Keratinocyte (primary cell): Measurements from ENCODE around the gene ASPSCR1.
A peak's percentile ranks its signal among the peaks of the same experiment; 100 is the strongest.

Experiments
- CTCF ChIP-seq, 3 experiments: IDR thresholded peaks in 1 of 3; conservative IDR thresholded peaks in 1 of 3; optimal IDR thresholded peaks in 1 of 3; 2 replicates in 2 of 3; 3 replicates in 1 of 3; pipeline versions ENCODE3 to v1.5.1; 2011; ENCODE audit warnings: low read length in 3 of 3, mild to moderate bottlenecking in 3 of 3, moderate library complexity in 2 of 3, control low read depth in 1 of 3, inconsistent platforms in 1 of 3; ENCODE audit not compliant: insufficient read depth in 2 of 3; ENCODE audit errors: extremely low read depth in 1 of 3
- EZH2 ChIP-seq: IDR thresholded peaks from one replicate; pipeline ENCODE4 v1.6.1; 2012; ENCODE audit warnings: inconsistent platforms, mild to moderate bottlenecking, low read length, moderate library complexity

- TF ChIP-seq CTCF (optimal IDR thresholded peaks at IDR 0.05 in 1 of 3, IDR thresholded peaks at IDR 0.05 in 1 of 3, conservative IDR thresholded peaks at IDR 0.05 in 1 of 3; ENCODE audit: extremely low read depth in 1 of 3, insufficient read depth in 2 of 3, low read length in 3 of 3) (peak in 1 of 3 experiments; percentile 4), EZH2 (no peak)
These were observed 87.2 kb downstream of the ASPSCR1 start for GRCh38 chr17:82064433-82065192.
